ENCODE results near the gene PAK1.
"Not testable (repeated sequence)": the region's sequence is repeated elsewhere in the genome, so short reads cannot be mapped to it uniquely, and the experiment has no call there.

PAK1 gene

DNA sequence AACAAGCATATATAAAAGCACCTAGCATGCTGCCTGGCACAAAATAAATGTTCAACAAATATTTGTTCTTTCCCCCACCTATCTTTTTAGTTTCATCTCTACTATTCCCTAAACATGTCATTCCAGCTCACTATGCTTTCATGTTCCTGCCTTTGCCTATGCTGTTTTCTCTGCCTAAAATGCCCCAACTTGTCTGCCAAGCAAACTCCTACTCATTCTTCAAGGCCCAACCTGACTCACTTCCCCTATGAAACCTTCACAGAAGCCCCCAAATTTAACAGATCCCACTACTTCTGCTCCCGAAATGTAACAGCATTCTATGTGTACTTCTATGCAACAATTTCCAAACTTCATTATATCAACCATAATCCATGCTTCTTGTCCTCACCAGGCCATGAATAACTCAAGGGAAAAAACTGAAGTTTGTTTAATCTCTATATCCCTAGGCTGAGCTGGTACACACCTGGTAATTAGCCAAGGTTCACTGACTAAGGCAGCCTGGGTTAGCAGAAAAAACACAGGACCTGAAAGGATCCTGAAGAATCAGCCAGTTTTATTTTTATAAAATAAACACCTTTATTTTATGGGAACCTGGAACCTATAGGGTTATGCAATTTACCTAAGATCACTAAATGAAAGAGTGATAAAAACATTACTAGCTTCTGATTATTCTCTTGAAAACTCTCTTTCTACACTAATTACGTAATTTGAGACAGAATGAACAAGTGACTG is 72.2 kb downstream of the PAK1 start:
- DNase-seq (ENCODE audit: low read depth): no peak

DNA sequence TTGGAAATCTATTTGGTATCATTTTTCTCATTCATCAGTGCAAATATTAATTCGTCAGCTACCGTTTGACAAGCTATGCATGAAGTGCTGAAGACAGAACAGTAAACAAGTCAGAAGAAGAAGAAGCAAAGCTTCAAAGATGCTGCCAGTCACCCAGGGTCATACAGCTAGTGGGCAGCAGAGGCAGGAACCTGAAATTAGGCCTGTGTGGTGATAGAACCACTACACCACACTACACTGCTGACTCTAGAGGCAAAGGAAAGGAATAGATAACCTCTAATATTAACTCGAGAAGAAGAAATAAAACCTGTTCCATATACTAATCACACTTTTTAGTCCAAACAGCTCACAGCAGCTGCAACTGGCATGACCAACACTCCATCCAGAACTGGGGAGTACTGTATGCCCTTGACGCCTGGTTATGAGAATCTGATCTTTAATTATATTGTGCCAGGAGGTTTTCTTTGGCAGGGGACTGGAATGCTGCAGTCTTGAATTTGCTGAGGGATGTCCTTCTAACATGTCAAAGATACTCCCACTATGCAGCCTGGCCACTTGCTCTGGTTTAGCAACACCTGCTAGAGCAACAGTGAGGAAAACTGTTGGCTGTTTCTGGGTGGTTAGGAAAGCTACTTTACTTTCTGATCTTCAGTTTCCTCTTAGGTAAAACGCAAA is 73.0 kb downstream of the PAK1 start:
- DNase-seq (ENCODE audit: low read depth): no peak

DNA sequence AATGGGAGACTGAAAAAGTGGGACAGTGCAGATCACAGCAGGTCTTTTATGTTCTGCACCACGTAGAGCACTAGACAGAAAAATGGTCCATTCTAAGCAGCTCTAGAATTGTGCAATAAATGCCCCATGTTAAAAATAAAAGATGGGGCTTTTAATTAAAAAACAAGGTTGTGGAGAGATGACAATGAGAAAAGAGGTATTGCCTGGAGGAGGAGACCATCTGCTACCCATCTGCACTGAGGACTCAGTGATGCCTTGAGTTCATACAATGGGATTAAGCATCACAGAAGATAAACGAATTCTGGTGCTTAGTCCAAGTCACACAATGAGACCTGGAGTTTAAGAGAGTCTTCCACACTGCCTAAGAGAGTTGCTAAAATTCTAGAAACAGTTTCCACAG is 73.6 kb downstream of the PAK1 start:
- DNase-seq (ENCODE audit: low read depth): no peak

- no peak for DNase-seq (ENCODE audit: low read depth)
Measured at GRCh38 chr11:77397631-77398030, 76.3 kb downstream of the PAK1 start.

DNA sequence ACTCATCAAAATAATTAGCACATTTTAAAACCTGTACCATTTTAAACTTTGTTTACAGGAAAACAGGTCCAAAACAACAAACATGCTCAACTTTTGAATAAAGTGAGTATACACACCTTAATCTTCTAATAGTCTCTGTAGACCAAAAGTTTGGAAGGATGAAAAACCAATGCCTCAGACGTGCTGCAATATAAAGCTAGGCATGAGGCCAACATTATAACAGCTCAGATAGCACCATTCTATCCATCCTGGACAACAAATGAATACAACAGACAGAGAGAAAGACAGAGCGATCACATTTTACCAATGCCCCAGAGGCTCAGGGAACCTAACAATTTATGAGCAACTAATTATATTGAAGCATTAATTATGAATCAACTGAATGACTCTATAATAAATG is 77.0 kb downstream of the PAK1 start:
- DNase-seq (ENCODE audit: low read depth): no peak

- no peak for DNase-seq (ENCODE audit: low read depth)
Measured at GRCh38 chr11:77396305-77396704, 77.6 kb downstream of the PAK1 start.

DNA sequence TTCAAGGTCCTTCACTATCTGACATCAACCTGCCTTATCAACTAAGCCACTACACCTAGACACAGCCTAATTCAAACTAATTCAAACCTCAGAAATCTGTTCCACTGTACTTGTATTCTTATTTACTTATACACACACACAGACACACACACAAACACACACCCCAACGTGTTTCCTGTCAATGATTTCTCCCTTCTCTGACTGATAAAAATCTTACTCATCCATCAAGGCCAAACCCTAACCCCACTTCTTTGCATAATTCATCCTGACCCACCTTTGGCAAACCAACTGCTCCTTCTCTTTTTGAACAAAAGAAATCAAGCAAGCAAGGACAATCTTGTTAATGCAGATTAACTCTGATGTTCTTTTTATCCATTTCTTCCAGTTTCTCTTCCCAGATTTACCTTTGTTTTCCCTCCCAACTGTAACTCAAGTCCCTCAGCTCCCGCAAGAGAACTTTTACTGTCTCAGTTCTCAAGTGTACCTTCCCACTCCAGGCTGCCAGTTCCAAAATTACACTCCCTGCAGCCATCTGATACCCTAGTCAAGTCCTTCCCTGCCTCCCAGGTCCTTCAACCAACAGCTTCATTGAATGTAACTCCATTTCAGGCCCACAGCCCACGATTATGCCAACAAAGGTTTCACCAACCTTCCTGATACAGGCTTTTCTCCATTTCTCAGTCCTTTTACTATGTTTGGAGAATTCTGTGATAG is 78.3 kb downstream of the PAK1 start:
- DNase-seq (ENCODE audit: low read depth): no peak

DNA sequence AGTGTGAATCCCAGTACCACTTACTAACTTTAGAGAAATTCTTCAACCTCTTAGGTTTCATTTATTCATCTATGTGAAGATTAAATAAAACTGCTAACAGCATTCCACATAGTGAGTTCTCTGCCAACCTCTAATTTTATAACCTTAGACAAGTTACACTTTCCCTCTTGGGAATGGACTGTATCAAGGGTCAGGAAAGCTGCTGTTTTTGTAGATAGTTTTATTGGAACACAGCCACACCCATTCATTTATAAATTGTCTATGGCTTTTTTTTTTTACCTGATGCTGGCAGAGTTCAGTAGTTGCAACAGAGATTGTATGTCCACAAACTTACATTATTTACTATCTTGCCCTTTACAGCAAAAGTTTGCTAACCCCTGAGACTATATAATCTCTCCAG is 81.1 kb downstream of the PAK1 start:
- DNase-seq (ENCODE audit: low read depth): no peak

DNA sequence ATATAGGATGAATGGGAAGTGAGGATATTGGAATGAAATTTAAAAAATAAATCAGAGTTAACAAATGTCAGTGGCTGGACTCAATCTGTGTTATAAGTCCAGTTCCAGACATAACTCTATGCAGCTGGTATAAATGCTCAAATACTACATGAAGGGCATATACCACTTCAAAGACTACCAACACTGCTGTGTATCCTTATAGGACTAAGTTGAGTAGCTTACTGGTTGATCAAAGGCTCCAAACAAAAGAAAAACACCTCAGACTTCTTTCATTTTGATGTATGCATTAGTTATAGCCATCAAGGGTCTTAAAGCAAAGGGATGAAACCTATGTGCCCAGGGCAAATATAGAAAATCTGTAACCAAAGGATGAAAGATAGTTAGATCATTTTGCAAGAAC is 86.2 kb downstream of the PAK1 start:
- no peak for DNase-seq (ENCODE audit: low read depth)

- DNase-seq (ENCODE audit: low read depth): no peak
Measured at GRCh38 chr11:77386178-77386577, 87.7 kb downstream of the PAK1 start.

GRCh38 chr11:77385255-77385771 is 88.6 kb downstream of the PAK1 start:
- not testable (repeated sequence) for DNase-seq (ENCODE audit: low read depth)

GRCh38 chr11:77384571-77384970 is 89.3 kb downstream of the PAK1 start:
- no peak for DNase-seq (ENCODE audit: low read depth)

GRCh38 chr11:77383349-77383748 is 90.5 kb downstream of the PAK1 start:
- not testable (repeated sequence) for DNase-seq (ENCODE audit: low read depth)

- DNase-seq (ENCODE audit: low read depth): no peak
Measured at GRCh38 chr11:77381729-77382665, 91.9 kb downstream of the PAK1 start.

GRCh38 chr11:77379934-77380333 is 94.0 kb downstream of the PAK1 start:
- DNase-seq (ENCODE audit: low read depth): no peak

- no peak for DNase-seq (ENCODE audit: low read depth)
Measured at GRCh38 chr11:77379253-77379652, 94.6 kb downstream of the PAK1 start.

DNA sequence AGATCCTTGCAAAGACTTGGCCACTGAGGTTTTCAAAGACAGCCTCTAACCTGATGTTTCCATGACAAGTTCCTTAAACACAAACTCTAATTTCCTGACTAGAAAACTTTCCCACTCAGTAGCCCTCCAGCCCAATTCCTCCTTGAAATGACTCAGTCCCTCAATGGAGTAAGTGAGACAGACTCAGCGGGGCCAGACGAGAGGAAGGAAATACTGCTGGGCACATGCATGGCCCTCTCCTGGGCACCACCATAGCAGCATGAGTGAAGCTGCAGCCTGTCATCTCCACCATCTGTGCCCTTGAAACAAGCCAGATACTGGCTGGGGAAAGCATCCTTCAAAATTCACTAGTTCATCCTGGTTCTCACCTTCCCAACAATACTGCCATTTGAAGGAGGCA is 96.2 kb downstream of the PAK1 start:
- DNase-seq (ENCODE audit: low read depth): no peak

- DNase-seq (ENCODE audit: low read depth): no peak
Measured at GRCh38 chr11:77375107-77375506, 98.8 kb downstream of the PAK1 start.

DNA sequence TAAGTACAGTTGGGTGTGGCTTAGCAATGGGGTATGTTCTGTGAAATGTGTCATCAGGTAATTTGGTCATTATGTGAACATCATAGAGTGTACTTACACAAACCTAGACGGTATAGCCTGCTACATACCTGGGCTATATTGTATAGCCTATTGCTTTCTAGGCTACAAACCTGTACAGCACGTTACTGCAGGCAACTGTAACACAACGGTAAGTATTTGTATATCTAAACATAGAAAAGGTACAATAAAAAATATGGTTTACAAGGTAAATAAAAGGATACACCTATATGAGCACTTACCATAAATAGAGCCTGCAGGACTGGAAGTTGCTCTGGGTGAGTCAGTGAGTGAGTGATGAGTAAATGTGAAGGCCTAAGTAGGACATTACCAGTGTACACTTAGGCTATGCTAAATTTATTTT is 99.3 kb downstream of the PAK1 start:
- DNase-seq (ENCODE audit: low read depth): no peak

DNA sequence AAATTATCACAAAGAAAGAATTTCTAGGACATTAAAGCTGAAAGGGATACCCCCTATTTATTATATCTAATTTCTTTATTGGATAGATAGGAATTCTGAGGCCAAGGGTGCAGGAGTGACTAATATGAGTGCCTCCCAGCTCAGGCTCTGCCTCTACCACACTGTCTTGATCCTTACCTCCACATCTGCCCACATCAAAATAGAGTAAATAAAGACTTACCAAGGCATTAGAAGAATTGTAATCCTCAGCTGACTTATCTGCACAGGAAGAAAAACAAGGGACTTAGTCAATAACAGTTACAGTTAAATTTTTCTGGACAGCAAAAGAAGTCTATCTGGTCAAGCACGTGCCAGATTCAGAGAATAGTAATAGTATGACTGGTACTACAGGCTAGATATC is 99.8 kb downstream of the PAK1 start:
- no peak for DNase-seq (ENCODE audit: low read depth)

DNA sequence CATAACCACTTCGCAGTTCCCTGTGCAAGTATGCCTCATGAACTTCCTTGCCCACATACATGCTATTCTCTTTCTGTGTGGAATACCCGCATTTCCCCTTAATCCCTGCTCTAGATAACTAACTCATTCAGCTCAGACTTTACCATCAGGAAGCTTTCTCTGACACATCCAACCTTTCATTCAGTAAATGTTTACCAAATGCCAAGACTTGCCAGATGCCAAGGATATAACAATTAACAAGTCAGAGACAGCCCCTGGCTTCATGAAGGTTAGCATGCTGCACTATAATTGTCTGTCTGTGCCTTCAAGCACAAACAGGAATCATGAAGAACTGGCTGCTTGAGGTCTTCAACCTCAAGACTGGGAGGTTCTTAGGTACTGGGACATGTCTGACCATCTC is 101.2 kb downstream of the PAK1 start:
- no peak for DNase-seq (ENCODE audit: low read depth)

GRCh38 chr11:77371646-77372045 is 102.2 kb downstream of the PAK1 start:
- no peak for DNase-seq (ENCODE audit: low read depth)

Measured in stimulated activated CD8-positive, alpha-beta memory T cell treated with anti-CD3 and anti-CD28 coated beads, Interleukin-7, amount 100 ng/mL, for 24 hours (primary cell).